H1 (cell line): ENCODE data around the gene BCAS3. TPM values are rescaled to one million over a fixed set of nuclear protein-coding genes. Genes with fewer than 3 reads are reported as not detected.

Source experiments
- CBX5 ChIP-seq: fragments of 300-800, 300-1000 bp; sonication (generic); IDR thresholded peaks from 2 replicates; pipeline ENCODE4 v1.7.1; 2016; ENCODE audit warnings: antibody characterized with exemption, low read length, low read depth
- JUND ChIP-seq: IDR thresholded peaks from 2 replicates; pipeline ENCODE4 v1.6.1; 2011; ENCODE audit warnings: mild to moderate bottlenecking, improper control_type of control experiment, low read length
- KDM1A ChIP-seq: fragments of 200-600, 300-600 bp; sonication (generic); IDR thresholded peaks from 2 replicates; pipeline ENCODE4 v1.7.1; 2016; ENCODE audit warnings: mild to moderate bottlenecking, low read length, borderline replicate concordance
- POLR2A ChIP-seq, 2 experiments: IDR thresholded peaks; 1 replicate in 1 of 2; 2 replicates in 1 of 2; pipeline ENCODE4 v1.6.1; 2011; ENCODE audit warnings: low read depth in 2 of 2, low read length in 2 of 2, mild to moderate bottlenecking in 2 of 2; ENCODE audit errors: control extremely low read depth in 1 of 2
- POLR2AphosphoS5 ChIP-seq: IDR thresholded peaks from 2 replicates; pipeline ENCODE4 v1.6.1; 2011; ENCODE audit warnings: low read depth, low read length
- RAD21 ChIP-seq, 2 experiments: IDR thresholded peaks in 1 of 2; conservative IDR thresholded peaks in 1 of 2; 2 replicates each; pipeline ENCODE4 v1.6.1; 2011; ENCODE audit warnings: low read depth in 2 of 2, low read length in 2 of 2, improper control_type of control experiment in 1 of 2, inconsistent platforms in 1 of 2, mild to moderate bottlenecking in 1 of 2, moderate library complexity in 1 of 2
- SIX5 ChIP-seq: IDR thresholded peaks from 2 replicates; pipeline ENCODE4 v1.6.1; 2011; ENCODE audit warnings: mild to moderate bottlenecking, low read depth, low read length
- polyA plus RNA-seq, 7 experiments: library from polyadenylated mRNA; depleted of rRNA in 3 of 7; stranded (reverse) in 5 of 7; unstranded in 2 of 7; fragments of >200 nt in 5 of 7; fragments of 200-250 nt in 2 of 7; gene quantifications; 1 replicate in 5 of 7; 2 replicates in 1 of 7; 4 replicates in 1 of 7; pipeline versions ENCODE4 v1.2.1 to v1.2.3, GENCODE V29; 2011 to 2013; ENCODE audit warnings: missing spikeins in 2 of 7, mixed read lengths in 2 of 7
- total RNA-seq: library from RNA; stranded (reverse); fragmentation: NEBNext Ultra II Directional; extraction: Animal tissue kit (Norgen Biotek cat#: 25700); gene quantifications from 2 replicates; pipeline ENCODE4 v1.2.1, GENCODE V29; 2021

BCAS3 gene
- total and polyA plus RNA-seq, 2 of the 8 experiments (the other 6 are each of a cell fraction or from before 2014, with no cell fraction given), result 9.9 to 13.3 TPM

DNA sequence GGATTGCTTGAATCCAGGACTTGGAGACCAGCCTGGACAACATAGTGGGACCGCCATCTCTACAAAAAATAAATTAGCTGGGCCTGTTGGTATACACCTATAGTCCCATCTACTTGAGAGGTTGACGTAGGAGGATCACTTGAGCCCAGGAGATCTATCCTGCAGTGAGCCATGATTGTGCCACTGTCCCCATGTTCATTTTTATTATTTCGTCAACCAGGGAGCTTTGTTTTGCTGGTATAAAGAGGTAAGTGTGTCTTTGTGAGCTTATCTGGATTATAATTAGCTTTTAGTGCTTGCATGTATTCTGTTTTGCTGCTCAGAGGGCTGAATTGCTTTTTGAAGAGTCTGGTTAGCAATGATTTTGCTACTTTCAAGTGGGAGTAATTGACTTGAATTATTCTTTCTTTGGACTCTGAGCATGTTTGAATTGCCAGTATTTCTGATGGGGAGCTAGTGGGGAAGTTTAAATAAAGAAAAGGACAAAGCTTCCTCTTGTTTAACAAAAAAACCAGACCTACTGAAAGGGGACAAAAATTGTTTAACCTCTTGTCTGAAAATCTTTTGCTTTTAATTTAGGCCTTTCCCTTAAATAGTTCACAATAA is 31.6 kb upstream of the BCAS3 start (continued):
- no peak for TF ChIP-seq RAD21 (IDR thresholded peaks at IDR 0.05 in 1 of 2, conservative IDR thresholded peaks at IDR 0.05 in 1 of 2; ENCODE audit: low read depth in 2 of 2, low read length in 2 of 2)
- no peak for TF ChIP-seq KDM1A
- no peak for TF ChIP-seq POLR2AphosphoS5
- TF ChIP-seq SIX5, result no peak
- no peak for TF ChIP-seq POLR2A (IDR thresholded peaks at IDR 0.05; ENCODE audit: control extremely low read depth in 1 of 2, low read depth in 2 of 2, low read length in 2 of 2)
- TF ChIP-seq CBX5, result no peak
- TF ChIP-seq JUND, result no peak
